Measurements from ENCODE around the gene NFASC. TPM values are rescaled to one million over a fixed set of nuclear protein-coding genes. Genes with fewer than 3 reads are reported as not detected.

NFASC gene
- total RNA-seq (2014; rRNA removed; shearing (Covaris generic)) = not detected in 2 replicates
- total RNA-seq (2022) = 0.15 TPM in 1 of 2 replicates, not detected in the other
- percentile 1 among the genes with signal in this experiment for Bru-seq, nascent RNA
- percentile 1 among the genes with signal in this experiment for BruChase-seq, experiment 1, labeled RNA remaining after a 6-hour chase
- BruChase-seq, experiment 2, labeled RNA remaining after a 2-hour chase = not detected
- long read RNA-seq = 0 reads

- ChIA-PET CTCF (ENCODE audit: unreplicated experiment) (no interaction called here), POLR2A (no interaction called here)
- intact Hi-C loops (cut with micrococcal nuclease; ENCODE audit: unreplicated experiment) = no loop called here
- BruUV-seq (replicated peaks) = no TSS peak
- H3K4me3 ChIP-seq (ENCODE audit: low read depth, low read length, poor library complexity, severe bottlenecking) = no peak within 1 kb of the TSS
- no peak for DNase-seq (ENCODE audit: low spot score)
- H3K9me3 ChIP-seq (ENCODE audit: low read length) = no peaks in the 10 kb centered on the region
- no peaks in the 10 kb centered on the region for H3K79me2 ChIP-seq (ENCODE audit: insufficient read depth, low read depth, low read length)
- H4K20me1 ChIP-seq (ENCODE audit: insufficient read depth, low read length) = no peaks in the 10 kb centered on the region
- TF ChIP-seq CTCF (conservative IDR thresholded peaks at IDR 0.05; ENCODE audit: low read length) = no peak
- no peak for TF ChIP-seq EZH2phosphoT487 (IDR thresholded peaks at IDR 0.05; ENCODE audit: borderline replicate concordance, low read depth, low read length)
- H3K4me1 ChIP-seq (ENCODE audit: insufficient read depth, low read length, poor library complexity, severe bottlenecking) = no peaks in the 10 kb centered on the region
- no peaks in the 10 kb centered on the region for H3K36me3 ChIP-seq (ENCODE audit: insufficient read depth, low read length)
- no peak within 1 kb of the TSS for H2AFZ ChIP-seq (ENCODE audit: low read length)
- H3K4me2 ChIP-seq (ENCODE audit: low read length) = no peak within 1 kb of the TSS
- no peaks in the 10 kb centered on the region; the same call in 1 of the 2 replicates for H3K9me2 ChIP-seq (ENCODE audit: insufficient read depth, low read length)
- no peak within 1 kb of the TSS for H3K27ac ChIP-seq (ENCODE audit: low read depth, low read length, poor library complexity, severe bottlenecking)
These were observed at the start of gene NFASC for GRCh38 chr1:204870160-204870912. Gene NFASC (plus strand): TSS chr1:204870862. CDS start chr1:204944316, 73,454 bp downstream.

DNA sequence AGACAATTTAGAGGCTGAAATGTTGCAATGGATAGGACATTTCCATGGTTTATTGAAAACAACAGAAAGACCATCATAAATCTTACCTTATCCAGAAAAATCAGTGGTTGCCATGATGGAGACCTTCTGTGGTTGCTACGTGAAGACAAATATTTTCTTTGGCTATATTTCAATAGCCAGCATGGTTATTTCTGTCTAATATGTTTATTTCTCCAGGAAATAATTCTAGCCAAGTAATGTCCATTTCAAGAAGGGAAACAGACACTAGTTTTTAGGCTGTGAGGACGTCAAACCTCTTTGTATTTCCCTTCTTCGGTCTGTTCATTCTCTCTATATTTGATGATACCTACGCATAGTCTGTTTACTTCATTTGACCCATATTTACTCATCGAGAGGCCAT lies 49.2 kb upstream of the NFASC start:
- intact Hi-C loops (cut with micrococcal nuclease; ENCODE audit: unreplicated experiment) = no loop called here
- Histone ChIP-seq H3K79me2 (ENCODE audit: insufficient read depth, low read depth, low read length) (no peaks in the 10 kb centered on the region), H3K9me2 (ENCODE audit: insufficient read depth, low read length) (no peaks in the 10 kb centered on the region), H3K9me3 (ENCODE audit: low read length) (no peaks in the 10 kb centered on the region), H3K27ac (ENCODE audit: low read depth, low read length, poor library complexity, severe bottlenecking) (no peak overlapping the region), H2AFZ (ENCODE audit: low read length) (no peak overlapping the region), H3K4me1 (ENCODE audit: insufficient read depth, low read length, poor library complexity, severe bottlenecking) (no peaks in the 10 kb centered on the region), H3K4me2 (ENCODE audit: low read length) (no peak overlapping the region), H3K4me3 (ENCODE audit: low read depth, low read length, poor library complexity, severe bottlenecking) (no peak overlapping the region), H4K20me1 (ENCODE audit: insufficient read depth, low read length) (no peaks in the 10 kb centered on the region), H3K36me3 (ENCODE audit: insufficient read depth, low read length) (no peaks in the 10 kb centered on the region)
- CTCF ChIA-PET (ENCODE audit: unreplicated experiment) = no interaction called here
- TF ChIP-seq CTCF (conservative IDR thresholded peaks at IDR 0.05; ENCODE audit: low read length) (no peak), EZH2phosphoT487 (IDR thresholded peaks at IDR 0.05; ENCODE audit: borderline replicate concordance, low read depth, low read length) (no peak)
- no TSS peak for BruUV-seq (replicated peaks)
- POLR2A ChIA-PET = no interaction called here
- DNase-seq (ENCODE audit: low spot score) = no peak

- H4K20me1 ChIP-seq (ENCODE audit: insufficient read depth, low read length) = no peaks in the 10 kb centered on the region
- H3K79me2 ChIP-seq (ENCODE audit: insufficient read depth, low read depth, low read length) = no peaks in the 10 kb centered on the region
- ChIA-PET POLR2A (interaction anchor here (0.7 to 1.1 kb wide), 4 partner anchors 9 to 162 kb away, joined by 3 to 4 read pairs (median 3); no protein-coding TSS in a partner anchor), CTCF (ENCODE audit: unreplicated experiment) (no interaction called here)
- no peaks in the 10 kb centered on the region for H3K36me3 ChIP-seq (ENCODE audit: insufficient read depth, low read length)
- no TSS peak for BruUV-seq (replicated peaks)
- intact Hi-C loops (cut with micrococcal nuclease; ENCODE audit: unreplicated experiment) = no loop called here
- TF ChIP-seq EZH2phosphoT487 (IDR thresholded peaks at IDR 0.05; ENCODE audit: borderline replicate concordance, low read depth, low read length) = no peak
- TF ChIP-seq CTCF (conservative IDR thresholded peaks at IDR 0.05; ENCODE audit: low read length) = no peak
- no peak overlapping the region for H2AFZ ChIP-seq (ENCODE audit: low read length)
- no peaks in the 10 kb centered on the region for H3K4me1 ChIP-seq (ENCODE audit: insufficient read depth, low read length, poor library complexity, severe bottlenecking)
- no peak overlapping the region for H3K4me3 ChIP-seq (ENCODE audit: low read depth, low read length, poor library complexity, severe bottlenecking)
- no peaks in the 10 kb centered on the region for H3K9me3 ChIP-seq (ENCODE audit: low read length)
- no peak overlapping the region for H3K27ac ChIP-seq (ENCODE audit: low read depth, low read length, poor library complexity, severe bottlenecking)
- no peak overlapping the region for H3K4me2 ChIP-seq (ENCODE audit: low read length)
- H3K9me2 ChIP-seq (ENCODE audit: insufficient read depth, low read length) = no peaks in the 10 kb centered on the region
- no peak for DNase-seq (ENCODE audit: low spot score)
These were observed 48.7 kb upstream of the NFASC start for GRCh38 chr1:204821924-204822323.
